GM12878 (cell line): Measurements from ENCODE around the gene MYOCD.

ENCODE experiments used
- CTCF ChIP-seq, 3 experiments: IDR thresholded peaks in 2 of 3; conservative IDR thresholded peaks in 1 of 3; 2 replicates each; pipeline ENCODE4 v1.5.1; 2011; ENCODE audit warnings: low read depth in 3 of 3, low read length in 3 of 3, mild to moderate bottlenecking in 3 of 3, control low read depth in 2 of 3, moderate library complexity in 2 of 3, inconsistent platforms in 1 of 3, mixed read lengths in 1 of 3; ENCODE audit not compliant: control insufficient read depth in 2 of 3, insufficient read depth in 1 of 3; ENCODE audit errors: extremely low read depth in 1 of 3
- EP300 ChIP-seq, 2 experiments: fragments of 150-350 bp in 1 of 2; IDR thresholded peaks; 2 replicates each; pipeline ENCODE4 v1.6.1; 2011 to 2012; ENCODE audit warnings: low read depth in 2 of 2, low read length in 2 of 2, borderline replicate concordance in 1 of 2, improper control_type of control experiment in 1 of 2, inconsistent platforms in 1 of 2; ENCODE audit not compliant: control insufficient read depth in 1 of 2
- HDAC6 ChIP-seq: fragments of 200-600 bp; sonication (generic); IDR thresholded peaks from one replicate; pipeline ENCODE4 v1.8.0; 2017; ENCODE audit warnings: antibody characterized with exemption; ENCODE audit not compliant: unreplicated experiment
- MTA2 ChIP-seq: fragments of 450-650 bp; IDR thresholded peaks from 2 replicates; pipeline ENCODE4 v1.6.1; 2016; ENCODE audit warnings: low read depth, mild to moderate bottlenecking, moderate library complexity
- NBN ChIP-seq: fragments of 450-650 bp; IDR thresholded peaks from 2 replicates; pipeline ENCODE4 v1.6.1; 2016
- PAX5 ChIP-seq: IDR thresholded peaks from 2 replicates; pipeline ENCODE4 v1.6.1; 2011; ENCODE audit warnings: low read depth, low read length, borderline replicate concordance
- POLR2AphosphoS2 ChIP-seq: IDR thresholded peaks from 2 replicates; pipeline ENCODE4 v1.6.1; 2011; ENCODE audit warnings: low read depth, mild to moderate bottlenecking, low read length, improper control_type of control experiment, moderate library complexity
- POLR2AphosphoS5 ChIP-seq: IDR thresholded peaks from 2 replicates; pipeline ENCODE4 v1.6.1; 2011; ENCODE audit warnings: mild to moderate bottlenecking, low read length, inconsistent platforms
- RELA ChIP-seq: fragments of 450-650 bp; IDR thresholded peaks from 2 replicates; pipeline ENCODE4 v1.8.0; 2014; ENCODE audit warnings: borderline replicate concordance; ENCODE audit not compliant: partially characterized antibody
- SPI1 ChIP-seq: IDR thresholded peaks from 2 replicates; pipeline ENCODE4 v1.6.1; 2011; ENCODE audit warnings: low read depth, mild to moderate bottlenecking, low read length, moderate library complexity, borderline replicate concordance; ENCODE audit not compliant: insufficient read depth
- SUZ12 ChIP-seq: fragments of 200-600 bp; sonication (generic); IDR thresholded peaks from one replicate; pipeline ENCODE4 v1.6.1; 2018; ENCODE audit warnings: antibody characterized with exemption, mild to moderate bottlenecking; ENCODE audit not compliant: unreplicated experiment
- ZNF24 ChIP-seq: fragments of 450-650 bp; IDR thresholded peaks from 2 replicates; pipeline ENCODE4 v1.6.1; 2017; ENCODE audit warnings: antibody characterized with exemption, mild to moderate bottlenecking
- TF ChIP-seq, protein P1 (sequence below): IDR thresholded peaks from 2 replicates; pipeline ENCODE4 v1.6.1; 2012; ENCODE audit warnings: mild to moderate bottlenecking, low read depth, low read length

DNA sequence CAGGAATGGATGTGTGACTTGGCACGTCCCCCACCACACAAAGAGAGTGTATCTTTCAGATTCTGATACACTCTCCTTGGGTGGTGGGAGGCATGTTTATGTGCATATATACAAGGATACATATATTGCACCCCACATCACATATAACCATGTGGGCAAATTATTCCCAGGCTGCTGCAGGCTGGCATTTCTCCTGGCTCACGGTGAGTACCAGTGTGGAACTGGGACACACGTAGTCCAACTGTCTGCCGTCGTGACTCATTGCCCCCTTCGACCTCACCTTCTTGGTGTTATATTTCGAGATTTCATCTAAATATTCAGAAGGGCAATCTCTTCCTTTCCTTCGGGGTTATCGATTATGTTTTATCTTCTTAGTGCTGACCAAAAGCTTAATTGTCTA lies 148.0 kb downstream of the MYOCD start:
- TF ChIP-seq, protein P1, sequence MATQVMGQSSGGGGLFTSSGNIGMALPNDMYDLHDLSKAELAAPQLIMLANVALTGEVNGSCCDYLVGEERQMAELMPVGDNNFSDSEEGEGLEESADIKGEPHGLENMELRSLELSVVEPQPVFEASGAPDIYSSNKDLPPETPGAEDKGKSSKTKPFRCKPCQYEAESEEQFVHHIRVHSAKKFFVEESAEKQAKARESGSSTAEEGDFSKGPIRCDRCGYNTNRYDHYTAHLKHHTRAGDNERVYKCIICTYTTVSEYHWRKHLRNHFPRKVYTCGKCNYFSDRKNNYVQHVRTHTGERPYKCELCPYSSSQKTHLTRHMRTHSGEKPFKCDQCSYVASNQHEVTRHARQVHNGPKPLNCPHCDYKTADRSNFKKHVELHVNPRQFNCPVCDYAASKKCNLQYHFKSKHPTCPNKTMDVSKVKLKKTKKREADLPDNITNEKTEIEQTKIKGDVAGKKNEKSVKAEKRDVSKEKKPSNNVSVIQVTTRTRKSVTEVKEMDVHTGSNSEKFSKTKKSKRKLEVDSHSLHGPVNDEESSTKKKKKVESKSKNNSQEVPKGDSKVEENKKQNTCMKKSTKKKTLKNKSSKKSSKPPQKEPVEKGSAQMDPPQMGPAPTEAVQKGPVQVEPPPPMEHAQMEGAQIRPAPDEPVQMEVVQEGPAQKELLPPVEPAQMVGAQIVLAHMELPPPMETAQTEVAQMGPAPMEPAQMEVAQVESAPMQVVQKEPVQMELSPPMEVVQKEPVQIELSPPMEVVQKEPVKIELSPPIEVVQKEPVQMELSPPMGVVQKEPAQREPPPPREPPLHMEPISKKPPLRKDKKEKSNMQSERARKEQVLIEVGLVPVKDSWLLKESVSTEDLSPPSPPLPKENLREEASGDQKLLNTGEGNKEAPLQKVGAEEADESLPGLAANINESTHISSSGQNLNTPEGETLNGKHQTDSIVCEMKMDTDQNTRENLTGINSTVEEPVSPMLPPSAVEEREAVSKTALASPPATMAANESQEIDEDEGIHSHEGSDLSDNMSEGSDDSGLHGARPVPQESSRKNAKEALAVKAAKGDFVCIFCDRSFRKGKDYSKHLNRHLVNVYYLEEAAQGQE: no peak
- TF ChIP-seq POLR2AphosphoS2 (no peak), PAX5 (no peak), MTA2 (no peak), SPI1 (no peak), RELA (no peak), SUZ12 (no peak), NBN (no peak), CTCF (IDR thresholded peaks at IDR 0.05 in 2 of 3, conservative IDR thresholded peaks at IDR 0.05 in 1 of 3; ENCODE audit: control insufficient read depth in 2 of 3, extremely low read depth in 1 of 3, insufficient read depth in 1 of 3, low read depth in 3 of 3, low read length in 3 of 3) (no peak), POLR2AphosphoS5 (no peak), HDAC6 (no peak), ZNF24 (no peak), EP300 (IDR thresholded peaks at IDR 0.05; ENCODE audit: borderline replicate concordance in 1 of 2, control insufficient read depth in 1 of 2, low read depth in 2 of 2, low read length in 2 of 2) (no peak)
